Measurements from ENCODE around the gene GRID1.
"Not testable (repeated sequence)": the region's sequence is repeated elsewhere in the genome, so short reads cannot be mapped to it uniquely, and the experiment has no call there.

Gene GRID1

DNA sequence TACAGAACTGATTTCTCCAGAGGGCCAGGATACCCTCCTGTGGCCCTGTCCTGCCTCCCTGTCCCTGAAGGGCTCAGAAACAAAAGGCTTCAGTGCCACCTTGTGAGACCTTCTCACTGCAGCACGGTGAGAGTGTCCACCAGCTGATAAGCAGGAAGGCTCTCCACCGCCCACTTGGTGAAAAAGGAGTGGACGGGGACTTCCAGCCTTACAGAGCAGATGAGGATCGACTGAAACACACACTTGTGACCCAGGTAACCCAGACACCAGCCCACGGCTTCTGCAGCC is 330.1 kb downstream of the GRID1 start:
- no peak for DNase-seq (ENCODE audit: low read depth)
- no peak overlapping the region for H3K9ac ChIP-seq (ENCODE audit: low read length)
- no peaks in the 10 kb centered on the region for H3K36me3 ChIP-seq (ENCODE audit: control insufficient read depth, insufficient read depth, low read length, severe bottlenecking)
- no peaks in the 10 kb centered on the region for H3K9me3 ChIP-seq (ENCODE audit: control insufficient read depth, low read length)
- H3K4me3 ChIP-seq (ENCODE audit: low read length): no peak overlapping the region
- no peaks in the 10 kb centered on the region for H3K27me3 ChIP-seq (replicated peaks; ENCODE audit: control insufficient read depth, insufficient read depth, low read length)
- H3K4me1 ChIP-seq (ENCODE audit: control insufficient read depth, insufficient read depth, low read length): no peaks in the 10 kb centered on the region

DNA sequence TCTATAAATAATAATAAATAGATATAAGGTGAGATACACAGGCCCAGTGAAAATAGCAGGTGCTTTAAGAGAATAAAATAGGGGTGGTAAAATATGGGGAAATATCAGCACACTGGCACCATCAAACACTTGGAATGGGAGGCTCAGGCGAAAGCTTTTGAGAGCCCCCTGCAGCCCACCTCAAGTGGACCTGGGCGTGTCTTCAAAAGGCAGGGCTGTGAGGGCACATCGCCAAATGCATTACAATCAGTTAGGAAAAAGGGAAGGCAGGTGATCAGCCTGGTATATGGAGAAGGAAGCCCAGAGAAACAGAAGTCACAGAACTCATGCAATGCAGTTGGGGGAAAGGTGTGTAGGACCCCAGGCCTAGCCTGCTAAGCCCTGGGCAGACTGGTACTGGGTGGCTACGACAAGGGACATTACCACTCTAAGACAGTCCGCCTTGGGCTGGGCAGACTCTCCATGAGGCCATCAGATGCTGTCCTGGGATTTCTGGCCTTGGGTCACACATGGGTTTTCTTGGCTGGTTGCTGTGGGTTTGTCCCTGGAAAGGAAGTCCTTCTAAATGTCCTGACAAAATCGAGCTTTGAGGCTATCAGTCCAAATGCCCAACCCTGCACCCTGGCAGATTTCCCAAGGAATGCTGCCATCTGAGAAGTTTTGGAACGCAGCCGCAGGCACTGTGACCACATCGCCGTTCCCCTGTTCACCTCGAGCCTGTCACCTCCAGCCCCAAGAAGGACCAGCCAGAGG is 330.6 kb downstream of the GRID1 start:
- no peak overlapping the region for H3K9ac ChIP-seq (ENCODE audit: low read length)
- H3K9me3 ChIP-seq (ENCODE audit: control insufficient read depth, low read length): peaks cover 2% of the 10 kb centered on the region
- no peaks in the 10 kb centered on the region for H3K36me3 ChIP-seq (ENCODE audit: control insufficient read depth, insufficient read depth, low read length, severe bottlenecking)
- H3K27me3 ChIP-seq (replicated peaks; ENCODE audit: control insufficient read depth, insufficient read depth, low read length): no peaks in the 10 kb centered on the region
- no peaks in the 10 kb centered on the region for H3K4me1 ChIP-seq (ENCODE audit: control insufficient read depth, insufficient read depth, low read length)
- H3K4me3 ChIP-seq (ENCODE audit: low read length): no peak overlapping the region
- DNase-seq (ENCODE audit: low read depth): no peak

DNA sequence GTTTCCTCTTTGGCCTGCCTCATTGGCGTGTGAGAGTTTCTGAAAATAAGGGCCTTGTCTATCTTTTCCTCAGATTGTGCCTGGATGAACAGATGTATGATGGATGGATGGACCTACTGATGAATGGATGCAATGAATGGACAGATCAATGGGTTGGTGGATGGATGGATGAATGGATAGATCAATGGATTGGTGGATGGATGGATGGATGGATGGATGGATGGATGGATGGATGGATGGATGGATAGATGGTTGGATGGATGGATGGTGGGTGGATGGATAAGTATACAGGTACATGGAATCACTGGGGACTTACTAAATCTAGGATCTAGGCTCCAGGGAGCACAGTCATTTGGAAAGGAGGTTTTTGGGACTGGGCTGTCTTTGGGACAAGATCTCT is 331.9 kb downstream of the GRID1 start:
- Histone ChIP-seq H3K27me3 (replicated peaks; ENCODE audit: control insufficient read depth, insufficient read depth, low read length) (no peaks in the 10 kb centered on the region), H3K36me3 (ENCODE audit: control insufficient read depth, insufficient read depth, low read length, severe bottlenecking) (no peaks in the 10 kb centered on the region), H3K4me3 (ENCODE audit: low read length) (no peak overlapping the region), H3K4me1 (ENCODE audit: control insufficient read depth, insufficient read depth, low read length) (no peaks in the 10 kb centered on the region), H3K9ac (ENCODE audit: low read length) (no peak overlapping the region), H3K9me3 (ENCODE audit: control insufficient read depth, low read length) (peaks cover 10% of the 10 kb centered on the region)
- no peak for DNase-seq (ENCODE audit: low read depth)

DNA sequence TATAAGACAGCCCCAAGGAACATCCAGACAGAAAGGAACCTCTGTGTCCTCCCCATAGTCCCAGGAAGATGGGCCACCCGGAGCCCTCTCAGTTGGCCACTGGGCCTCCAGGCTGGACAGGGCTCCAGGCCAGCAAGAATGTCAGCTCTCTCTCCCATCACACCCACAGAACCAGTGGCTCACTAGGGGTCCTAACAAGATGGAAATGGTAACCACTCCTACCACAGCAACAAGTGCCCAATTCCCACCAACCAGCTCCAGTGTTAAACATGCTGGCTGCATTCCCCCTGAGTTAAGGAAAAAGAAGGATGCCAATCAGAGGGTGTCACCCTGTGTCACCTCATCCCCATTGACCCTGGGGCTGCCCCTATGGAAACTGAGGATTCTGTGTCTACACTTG is 333.0 kb downstream of the GRID1 start:
- DNase-seq (ENCODE audit: low read depth): no peak
- Histone ChIP-seq H3K27me3 (replicated peaks; ENCODE audit: control insufficient read depth, insufficient read depth, low read length) (no peaks in the 10 kb centered on the region), H3K36me3 (ENCODE audit: control insufficient read depth, insufficient read depth, low read length, severe bottlenecking) (no peaks in the 10 kb centered on the region), H3K9me3 (ENCODE audit: control insufficient read depth, low read length) (peaks cover 13% of the 10 kb centered on the region), H3K4me1 (ENCODE audit: control insufficient read depth, insufficient read depth, low read length) (no peaks in the 10 kb centered on the region), H3K9ac (ENCODE audit: low read length) (no peak overlapping the region), H3K4me3 (ENCODE audit: low read length) (no peak overlapping the region)

DNA sequence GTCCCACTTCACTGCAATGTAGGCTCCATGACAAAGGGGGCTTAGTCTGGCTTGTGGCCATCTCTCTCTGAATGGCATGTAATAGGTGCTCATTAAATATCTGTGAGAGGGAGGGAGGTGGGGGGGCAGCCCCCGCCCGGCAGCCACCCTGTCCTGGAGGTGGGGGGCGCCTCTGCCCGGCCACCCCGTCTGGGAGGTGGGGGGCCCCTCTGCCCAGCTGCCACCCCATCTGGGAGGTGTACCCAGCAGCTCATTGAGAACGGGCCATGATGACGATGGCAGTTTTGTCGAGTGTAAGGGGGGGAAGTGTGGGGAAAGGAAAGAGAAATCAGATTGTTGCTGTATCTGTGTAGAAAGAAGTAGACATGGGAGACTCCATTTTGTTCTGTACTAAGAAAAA is 334.5 kb downstream of the GRID1 start:
- not testable (repeated sequence) for H3K4me3 ChIP-seq (ENCODE audit: low read length); H3K27me3 ChIP-seq (replicated peaks; ENCODE audit: control insufficient read depth, insufficient read depth, low read length); H3K9ac ChIP-seq (ENCODE audit: low read length); H3K4me1 ChIP-seq (ENCODE audit: control insufficient read depth, insufficient read depth, low read length); DNase-seq (ENCODE audit: low read depth); H3K36me3 ChIP-seq (ENCODE audit: control insufficient read depth, insufficient read depth, low read length, severe bottlenecking)
- H3K9me3 ChIP-seq (ENCODE audit: control insufficient read depth, low read length): peaks cover 13% of the 10 kb centered on the region

DNA sequence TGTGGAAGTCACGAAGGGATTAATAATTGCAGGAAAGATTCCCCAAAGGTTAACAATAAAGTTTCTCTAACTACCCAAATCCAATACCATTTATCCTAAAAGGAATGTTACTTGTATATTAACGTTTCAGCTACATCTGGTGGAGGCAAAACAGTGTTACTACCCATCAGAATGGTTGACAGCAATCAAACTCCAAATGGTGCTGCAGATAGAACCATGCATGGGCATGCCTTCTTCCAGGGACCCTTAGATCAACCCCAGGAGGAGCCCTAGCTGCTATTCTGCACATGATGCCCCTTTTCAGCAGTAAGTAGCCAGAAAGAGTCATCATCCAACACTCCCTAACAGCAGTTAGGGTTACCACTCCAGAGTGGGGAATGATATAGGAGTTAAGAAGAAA is 336.3 kb downstream of the GRID1 start:
- no peaks in the 10 kb centered on the region for H3K36me3 ChIP-seq (ENCODE audit: control insufficient read depth, insufficient read depth, low read length, severe bottlenecking)
- no peaks in the 10 kb centered on the region for H3K4me1 ChIP-seq (ENCODE audit: control insufficient read depth, insufficient read depth, low read length)
- no peak overlapping the region for H3K9ac ChIP-seq (ENCODE audit: low read length)
- no peak for DNase-seq (ENCODE audit: low read depth)
- no peaks in the 10 kb centered on the region for H3K27me3 ChIP-seq (replicated peaks; ENCODE audit: control insufficient read depth, insufficient read depth, low read length)
- no peak overlapping the region for H3K4me3 ChIP-seq (ENCODE audit: low read length)
- H3K9me3 ChIP-seq (ENCODE audit: control insufficient read depth, low read length): peaks cover 13% of the 10 kb centered on the region

DNA sequence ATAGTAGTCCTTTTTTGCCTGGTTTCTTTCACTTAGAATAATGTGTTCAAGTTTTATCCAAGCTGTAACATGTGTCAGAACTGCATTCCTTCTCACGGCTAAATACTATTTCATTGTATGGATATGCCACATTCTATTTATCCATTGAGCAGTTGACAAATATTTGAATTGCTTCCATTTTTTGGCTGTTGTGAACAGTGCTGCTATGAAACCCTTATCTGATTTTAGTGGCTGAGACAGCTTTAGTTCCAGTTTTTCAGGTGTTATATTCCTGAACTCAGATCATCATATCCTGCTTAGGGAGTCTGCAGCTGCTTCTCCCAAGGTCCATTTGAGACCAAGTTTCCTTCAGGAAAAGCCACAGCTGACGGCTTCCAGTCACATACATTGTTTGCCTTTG is 339.2 kb downstream of the GRID1 start:
- Histone ChIP-seq H3K27me3 (replicated peaks; ENCODE audit: control insufficient read depth, insufficient read depth, low read length) (no peaks in the 10 kb centered on the region), H3K4me3 (ENCODE audit: low read length) (no peak overlapping the region), H3K9me3 (ENCODE audit: control insufficient read depth, low read length) (peaks cover 13% of the 10 kb centered on the region), H3K4me1 (ENCODE audit: control insufficient read depth, insufficient read depth, low read length) (no peaks in the 10 kb centered on the region), H3K9ac (ENCODE audit: low read length) (no peak overlapping the region), H3K36me3 (ENCODE audit: control insufficient read depth, insufficient read depth, low read length, severe bottlenecking) (no peaks in the 10 kb centered on the region)
- DNase-seq (ENCODE audit: low read depth): no peak

DNA sequence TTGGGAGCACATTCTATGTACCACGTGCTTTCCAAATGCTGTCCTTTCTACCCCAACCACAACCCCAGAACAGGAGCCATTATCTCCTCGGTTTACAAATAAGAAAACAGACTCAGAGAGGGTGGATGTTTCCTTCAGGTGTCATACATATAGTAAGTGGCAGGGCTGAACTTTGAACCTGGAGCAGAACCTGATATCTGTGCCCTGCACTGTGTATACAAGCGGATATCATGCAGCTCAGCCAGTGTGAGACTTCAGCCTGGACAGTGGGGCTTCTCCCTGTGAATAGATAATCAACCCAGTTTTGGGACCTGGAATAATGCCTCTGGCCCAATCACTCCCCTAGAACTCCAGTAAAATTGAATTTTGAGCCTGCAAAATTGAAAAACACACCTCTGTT is 341.1 kb downstream of the GRID1 start:
- H3K9me3 ChIP-seq (ENCODE audit: control insufficient read depth, low read length): peaks cover 10% of the 10 kb centered on the region
- no peak for DNase-seq (ENCODE audit: low read depth)
- H3K9ac ChIP-seq (ENCODE audit: low read length): no peak overlapping the region
- no peaks in the 10 kb centered on the region for H3K27me3 ChIP-seq (replicated peaks; ENCODE audit: control insufficient read depth, insufficient read depth, low read length)
- H3K36me3 ChIP-seq (ENCODE audit: control insufficient read depth, insufficient read depth, low read length, severe bottlenecking): no peaks in the 10 kb centered on the region
- H3K4me1 ChIP-seq (ENCODE audit: control insufficient read depth, insufficient read depth, low read length): no peaks in the 10 kb centered on the region
- no peak overlapping the region for H3K4me3 ChIP-seq (ENCODE audit: low read length)

DNA sequence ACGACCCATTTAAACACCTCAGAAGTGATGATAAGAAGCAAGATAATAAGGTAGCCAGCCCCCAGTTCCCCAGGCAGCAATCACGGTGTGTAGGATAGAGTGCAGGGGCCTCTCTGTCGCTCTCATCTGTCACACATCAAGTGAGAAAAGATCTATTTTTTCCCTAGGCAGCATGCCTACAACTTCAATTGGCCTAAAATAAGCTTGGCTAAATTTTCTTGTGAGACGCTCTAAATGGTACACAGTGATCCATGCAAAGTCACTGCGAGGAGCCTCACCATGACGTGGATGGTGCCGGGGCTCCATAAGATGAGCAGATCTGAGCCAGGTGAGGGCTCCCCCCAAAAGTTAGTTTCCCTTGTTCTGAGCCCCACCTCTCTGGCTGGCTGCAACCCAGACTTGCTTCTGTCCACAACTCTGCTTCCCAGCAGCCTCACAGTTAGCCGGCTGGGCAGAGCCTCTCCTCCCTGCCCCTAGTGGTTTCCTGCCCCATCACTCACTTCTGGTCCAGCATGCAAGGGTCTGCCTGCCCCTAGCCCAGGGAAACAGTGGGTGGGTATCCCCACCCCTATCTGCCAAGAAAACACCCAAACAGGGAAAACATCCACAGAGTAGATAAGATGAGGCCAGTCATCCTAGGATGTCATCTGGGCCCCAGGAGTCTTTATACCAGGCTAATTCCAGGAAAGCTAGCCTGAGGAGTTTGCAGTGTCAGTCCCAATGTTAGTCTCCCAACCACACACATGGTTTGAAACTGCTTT is 342.1 kb downstream of the GRID1 start:
- peaks cover 4% of the 10 kb centered on the region for H3K9me3 ChIP-seq (ENCODE audit: control insufficient read depth, low read length)
- DNase-seq (ENCODE audit: low read depth): no peak
- no peak overlapping the region for H3K9ac ChIP-seq (ENCODE audit: low read length)
- H3K4me3 ChIP-seq (ENCODE audit: low read length): no peak overlapping the region
- no peaks in the 10 kb centered on the region for H3K4me1 ChIP-seq (ENCODE audit: control insufficient read depth, insufficient read depth, low read length)
- no peaks in the 10 kb centered on the region for H3K27me3 ChIP-seq (replicated peaks; ENCODE audit: control insufficient read depth, insufficient read depth, low read length)
- H3K36me3 ChIP-seq (ENCODE audit: control insufficient read depth, insufficient read depth, low read length, severe bottlenecking): no peaks in the 10 kb centered on the region

DNA sequence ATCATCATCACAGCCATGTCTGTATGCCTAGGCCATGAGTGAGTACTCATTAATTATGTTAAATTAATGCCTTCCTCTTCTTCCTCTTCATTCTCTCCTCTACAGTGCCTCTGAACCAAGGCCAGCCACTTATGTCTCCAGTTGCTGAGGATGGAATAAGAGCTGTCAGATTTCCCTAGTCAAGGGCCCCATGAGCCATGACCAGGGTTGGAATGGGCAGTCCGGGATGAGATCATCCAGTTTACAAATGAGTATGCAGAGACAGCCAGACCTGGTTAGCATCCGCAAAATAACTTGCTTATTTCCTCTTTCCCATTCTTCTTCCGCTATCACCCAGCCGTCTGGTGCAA is 342.7 kb downstream of the GRID1 start:
- Histone ChIP-seq H3K4me3 (ENCODE audit: low read length) (no peak overlapping the region), H3K27me3 (replicated peaks; ENCODE audit: control insufficient read depth, insufficient read depth, low read length) (no peaks in the 10 kb centered on the region), H3K36me3 (ENCODE audit: control insufficient read depth, insufficient read depth, low read length, severe bottlenecking) (no peaks in the 10 kb centered on the region), H3K4me1 (ENCODE audit: control insufficient read depth, insufficient read depth, low read length) (no peaks in the 10 kb centered on the region), H3K9me3 (ENCODE audit: control insufficient read depth, low read length) (no peaks in the 10 kb centered on the region), H3K9ac (ENCODE audit: low read length) (no peak overlapping the region)
- DNase-seq (ENCODE audit: low read depth): no peak

DNA sequence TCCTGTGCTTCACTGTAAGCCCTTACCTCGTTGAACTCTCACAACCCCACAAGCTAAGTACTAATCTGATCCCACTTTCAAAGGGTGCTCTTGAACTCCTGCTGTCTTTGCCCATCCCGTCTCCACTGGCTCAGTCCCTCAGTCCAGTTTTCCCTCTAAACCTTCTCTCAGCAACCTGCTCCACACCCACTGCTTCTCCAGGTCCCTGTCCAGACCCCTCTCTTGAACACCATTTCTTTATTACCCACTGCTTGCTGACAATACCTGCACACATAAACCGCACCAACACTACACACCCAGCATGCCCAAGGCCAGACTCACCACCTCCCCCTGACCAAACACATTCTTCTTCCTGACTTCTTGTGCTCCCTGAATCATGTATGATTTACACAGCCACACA is 343.3 kb downstream of the GRID1 start:
- Histone ChIP-seq H3K9ac (ENCODE audit: low read length) (no peak overlapping the region), H3K36me3 (ENCODE audit: control insufficient read depth, insufficient read depth, low read length, severe bottlenecking) (no peaks in the 10 kb centered on the region), H3K9me3 (ENCODE audit: control insufficient read depth, low read length) (no peaks in the 10 kb centered on the region), H3K4me1 (ENCODE audit: control insufficient read depth, insufficient read depth, low read length) (no peaks in the 10 kb centered on the region), H3K4me3 (ENCODE audit: low read length) (no peak overlapping the region), H3K27me3 (replicated peaks; ENCODE audit: control insufficient read depth, insufficient read depth, low read length) (no peaks in the 10 kb centered on the region)
- DNase-seq (ENCODE audit: low read depth): no peak

DNA sequence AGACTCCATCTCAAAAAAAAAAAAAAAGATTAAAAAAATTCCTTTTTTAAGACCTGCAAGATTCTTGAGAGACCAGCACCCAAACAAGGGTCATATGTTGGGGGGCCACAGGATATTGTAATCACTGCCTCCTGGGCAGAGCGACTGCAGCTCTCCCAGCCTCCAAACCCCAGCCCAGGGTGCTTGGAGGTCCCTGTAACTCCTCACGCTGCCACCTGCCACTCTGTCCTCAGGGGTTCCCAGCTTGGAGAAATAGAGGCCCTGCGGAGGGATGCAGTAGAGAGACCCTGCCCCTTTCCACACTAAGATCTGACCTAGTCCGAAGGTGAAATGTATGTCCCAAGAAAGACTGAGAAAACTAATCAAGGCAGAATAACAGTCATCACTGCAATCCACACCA is 343.7 kb downstream of the GRID1 start:
- DNase-seq (ENCODE audit: low read depth): no peak
- H3K36me3 ChIP-seq (ENCODE audit: control insufficient read depth, insufficient read depth, low read length, severe bottlenecking): no peaks in the 10 kb centered on the region
- H3K9ac ChIP-seq (ENCODE audit: low read length): no peak overlapping the region
- H3K4me3 ChIP-seq (ENCODE audit: low read length): no peak overlapping the region
- H3K9me3 ChIP-seq (ENCODE audit: control insufficient read depth, low read length): no peaks in the 10 kb centered on the region
- no peaks in the 10 kb centered on the region for H3K27me3 ChIP-seq (replicated peaks; ENCODE audit: control insufficient read depth, insufficient read depth, low read length)
- no peaks in the 10 kb centered on the region for H3K4me1 ChIP-seq (ENCODE audit: control insufficient read depth, insufficient read depth, low read length)
